Measurements from ENCODE around the gene CEBPG.

Gene CEBPG

DNA sequence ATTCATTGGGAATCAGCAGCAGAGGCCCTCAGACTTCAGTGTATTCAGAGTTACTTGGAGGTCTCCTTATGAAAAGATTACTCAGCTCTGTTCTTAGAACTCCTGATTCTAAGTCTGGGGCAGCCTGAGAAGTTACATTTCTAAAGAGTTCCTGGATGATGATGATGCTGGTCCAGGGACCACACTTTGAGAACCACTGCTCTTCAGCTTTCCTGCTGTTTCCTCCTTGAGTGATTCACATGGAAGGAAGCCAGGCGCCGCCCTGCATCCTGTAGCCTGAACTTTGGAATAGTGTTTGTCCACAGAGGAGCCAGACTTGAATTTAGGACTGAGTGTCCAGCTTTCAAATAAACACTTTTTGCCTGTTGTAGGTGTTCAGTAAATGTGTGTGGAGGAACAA, 2.9 kb downstream of the CEBPG start:
- in situ Hi-C loops (cut with HindIII; ENCODE audit: low pct_ligation_motif_present, low pct_unique_long_range_greater_than_20kb, low sequenced_read_pairs), result no loop called here
- peak; percentile 61 for DNase-seq

DNA sequence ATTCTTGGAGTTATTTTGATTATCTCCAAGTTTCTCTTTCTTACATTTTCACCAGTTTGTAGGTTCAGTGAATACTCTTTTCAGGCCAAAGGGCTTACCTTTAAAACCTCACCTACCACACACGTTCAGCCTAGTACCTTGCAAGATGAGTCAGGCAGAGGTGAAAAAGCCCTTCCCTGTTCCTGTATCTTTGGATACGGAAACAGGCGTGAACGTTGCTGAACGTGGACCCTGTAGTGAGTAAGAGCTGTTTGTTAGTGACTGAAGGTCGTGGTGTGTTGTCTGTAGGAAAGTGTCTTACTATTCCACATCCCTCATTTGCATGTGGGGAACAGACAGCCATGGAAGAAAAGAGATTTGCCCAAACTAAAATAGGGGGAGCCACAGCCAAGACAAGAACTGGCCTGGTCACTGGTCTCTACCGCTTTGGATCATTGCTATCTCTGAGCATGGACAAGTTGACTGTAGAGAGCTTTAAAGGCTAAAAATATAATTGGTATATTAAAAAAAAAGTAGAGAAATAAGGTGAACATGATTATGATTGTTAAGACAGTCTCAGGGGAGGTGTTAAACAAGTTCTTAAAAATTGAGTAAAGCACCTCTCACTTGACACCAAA, 3.5 kb downstream of the CEBPG start:
- DNase-seq, result no peak
- in situ Hi-C loops (cut with HindIII; ENCODE audit: low pct_ligation_motif_present, low pct_unique_long_range_greater_than_20kb, low sequenced_read_pairs), result no loop called here

DNA sequence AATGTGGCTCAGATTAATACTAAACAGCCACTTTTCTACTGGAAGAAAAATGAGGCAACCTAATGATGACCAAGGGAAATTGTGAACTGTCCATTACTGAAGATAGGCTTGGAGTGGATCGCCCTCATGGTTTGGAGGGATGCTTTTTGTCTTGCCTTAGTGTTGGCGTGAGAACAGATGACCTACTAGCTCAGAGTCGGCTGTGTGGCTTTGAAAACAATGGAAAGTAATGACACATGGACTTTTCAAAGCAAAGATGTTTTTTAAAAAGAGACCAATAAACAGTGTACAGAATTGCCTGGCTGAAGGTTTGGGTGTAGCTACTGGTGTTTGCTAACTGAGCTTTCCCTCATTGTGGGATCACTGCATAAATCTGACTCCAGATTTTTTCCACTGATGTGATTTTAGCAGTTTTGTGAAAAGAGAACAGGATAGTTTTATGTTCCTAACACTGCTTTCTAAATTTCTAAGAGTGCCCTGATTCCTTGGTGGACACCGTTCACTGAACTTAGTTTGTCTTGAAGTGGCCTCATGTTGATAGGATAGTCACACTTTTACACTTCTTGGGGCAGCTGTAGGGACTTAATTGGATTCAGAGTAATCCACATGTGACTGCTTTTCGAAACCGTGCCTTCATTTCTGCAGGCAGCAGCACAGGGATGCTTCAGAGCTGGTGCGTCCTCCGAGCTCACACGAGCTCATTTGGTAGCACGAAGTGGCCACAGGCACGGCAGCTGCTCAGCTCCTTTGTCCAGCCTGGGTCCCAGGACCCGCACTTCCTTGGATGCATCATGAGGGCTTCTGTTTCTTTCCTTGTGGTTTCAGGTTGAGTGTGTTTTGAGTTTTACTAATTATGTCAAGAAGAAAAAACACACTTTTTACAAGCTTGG, 4.3 kb downstream of the CEBPG start:
- in situ Hi-C loops (cut with HindIII; ENCODE audit: low pct_ligation_motif_present, low pct_unique_long_range_greater_than_20kb, low sequenced_read_pairs), result no loop called here

DNA sequence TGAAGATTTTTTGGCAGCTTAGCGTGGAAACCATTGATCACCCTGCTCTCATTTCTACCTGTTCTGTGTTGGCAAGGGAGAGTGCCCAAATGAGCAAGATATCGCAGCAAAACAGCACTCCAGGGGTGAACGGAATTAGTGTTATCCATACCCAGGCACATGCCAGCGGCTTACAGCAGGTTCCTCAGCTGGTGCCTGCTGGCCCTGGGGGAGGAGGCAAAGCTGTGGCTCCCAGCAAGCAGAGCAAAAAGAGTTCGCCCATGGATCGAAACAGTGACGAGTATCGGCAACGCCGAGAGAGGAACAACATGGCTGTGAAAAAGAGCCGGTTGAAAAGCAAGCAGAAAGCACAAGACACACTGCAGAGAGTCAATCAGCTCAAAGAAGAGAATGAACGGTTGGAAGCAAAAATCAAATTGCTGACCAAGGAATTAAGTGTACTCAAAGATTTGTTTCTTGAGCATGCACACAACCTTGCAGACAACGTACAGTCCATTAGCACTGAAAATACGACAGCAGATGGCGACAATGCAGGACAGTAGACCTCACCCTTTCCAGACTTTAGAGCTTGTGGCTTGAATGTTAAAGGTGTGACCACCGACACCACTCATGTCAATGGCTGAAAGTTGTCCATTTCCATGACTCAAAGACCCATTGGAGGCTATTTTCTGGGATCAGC, 5.8 kb downstream of the CEBPG start:
- in situ Hi-C loops (cut with HindIII; ENCODE audit: low pct_ligation_motif_present, low pct_unique_long_range_greater_than_20kb, low sequenced_read_pairs), result no loop called here
- DNase-seq, result no peak

More for the DNA sequence above, 4.3 kb downstream of the CEBPG start:
- no peak for DNase-seq

DNA sequence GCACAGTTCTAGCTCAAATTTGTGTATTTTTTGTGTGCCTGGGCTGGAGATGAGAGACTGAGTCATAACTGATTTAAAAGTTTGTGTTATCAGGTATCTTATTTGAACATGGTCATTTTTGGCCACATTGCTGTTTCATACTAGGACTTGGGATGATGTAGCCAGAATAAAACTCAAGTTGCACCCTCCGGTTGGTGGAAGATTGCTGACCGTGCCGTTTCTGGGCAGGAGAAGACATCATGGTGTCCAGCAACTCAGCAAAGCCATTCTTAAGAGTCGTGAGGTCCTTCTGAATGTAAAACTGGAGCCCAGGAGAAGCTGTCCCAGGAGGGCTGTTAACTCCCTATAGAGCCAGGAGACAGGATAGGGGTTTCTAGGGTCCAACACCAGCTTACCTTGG, 7.6 kb downstream of the CEBPG start:
- no peak for DNase-seq
- in situ Hi-C loops (cut with HindIII; ENCODE audit: low pct_ligation_motif_present, low pct_unique_long_range_greater_than_20kb, low sequenced_read_pairs), result no loop called here

DNA sequence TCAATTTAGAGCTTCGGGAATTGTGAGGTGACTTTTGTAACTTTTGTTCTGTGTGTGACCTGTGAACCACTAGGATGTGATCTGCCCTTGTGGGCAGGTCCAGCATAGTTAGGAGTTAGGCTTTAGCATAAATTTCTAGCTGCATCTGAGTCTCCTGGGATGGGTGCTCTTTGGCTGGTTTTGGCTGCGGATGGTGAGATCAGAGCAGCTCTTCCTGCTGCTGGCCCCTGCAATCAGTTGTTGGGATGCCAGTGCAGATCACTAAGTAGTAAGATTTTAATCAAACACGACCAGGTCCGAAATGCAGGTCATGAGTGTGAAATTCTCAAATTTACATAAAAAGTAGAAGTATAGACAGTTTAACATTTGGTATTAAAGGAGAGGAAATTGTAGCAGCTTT, 8.5 kb downstream of the CEBPG start:
- DNase-seq, result no peak
- in situ Hi-C loops (cut with HindIII; ENCODE audit: low pct_ligation_motif_present, low pct_unique_long_range_greater_than_20kb, low sequenced_read_pairs), result no loop called here

DNA sequence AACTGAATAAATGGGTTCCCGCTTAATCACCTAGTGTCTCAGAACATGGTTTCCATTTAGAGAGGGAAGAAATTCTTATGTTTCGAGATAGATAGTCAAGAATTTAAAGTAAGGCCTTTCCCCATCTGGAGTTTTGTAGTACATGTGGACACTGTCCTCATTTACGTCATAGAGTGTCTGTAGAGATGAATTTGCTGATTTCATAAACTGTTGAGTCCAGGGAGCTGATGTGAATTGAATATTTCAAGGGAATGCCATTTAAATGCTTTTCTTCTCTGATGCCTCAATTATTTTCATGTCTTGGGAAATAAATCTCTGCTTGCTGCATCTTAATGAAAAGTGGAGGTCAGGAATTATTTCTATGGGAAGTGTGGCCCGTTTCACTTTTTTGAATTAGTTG, 9.5 kb downstream of the CEBPG start:
- in situ Hi-C loops (cut with HindIII; ENCODE audit: low pct_ligation_motif_present, low pct_unique_long_range_greater_than_20kb, low sequenced_read_pairs), result no loop called here
- DNase-seq, result no peak

DNA sequence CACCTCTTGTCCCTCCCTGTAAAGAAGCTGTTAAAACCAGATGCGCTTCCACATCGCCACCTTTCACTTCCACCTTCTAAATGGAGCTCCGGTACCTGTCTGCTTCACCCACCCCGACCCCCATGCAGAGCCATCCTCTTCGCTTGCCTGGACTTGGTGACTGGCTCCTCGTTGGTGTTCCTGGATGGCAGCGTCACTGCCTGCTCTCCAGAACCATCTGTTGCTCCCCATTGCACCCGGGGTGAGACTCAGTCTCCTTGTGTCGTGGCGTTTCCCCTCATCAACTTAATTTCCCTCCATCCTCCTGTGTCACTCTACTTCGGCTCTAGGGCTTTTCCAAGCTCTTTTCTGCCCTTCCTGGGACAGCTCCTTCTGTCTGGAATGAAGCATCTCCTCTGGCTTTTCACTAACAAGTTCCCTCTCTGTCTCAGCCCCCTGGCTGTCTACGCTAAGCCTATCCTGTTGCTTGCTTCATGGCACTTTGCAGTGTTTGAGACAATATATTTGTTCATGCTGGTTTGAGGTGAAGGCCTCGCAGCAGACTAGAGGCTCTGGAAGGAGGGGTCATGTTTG, 10.3 kb downstream of the CEBPG start:
- no peak for DNase-seq
- in situ Hi-C loops (cut with HindIII; ENCODE audit: low pct_ligation_motif_present, low pct_unique_long_range_greater_than_20kb, low sequenced_read_pairs), result no loop called here

DNA sequence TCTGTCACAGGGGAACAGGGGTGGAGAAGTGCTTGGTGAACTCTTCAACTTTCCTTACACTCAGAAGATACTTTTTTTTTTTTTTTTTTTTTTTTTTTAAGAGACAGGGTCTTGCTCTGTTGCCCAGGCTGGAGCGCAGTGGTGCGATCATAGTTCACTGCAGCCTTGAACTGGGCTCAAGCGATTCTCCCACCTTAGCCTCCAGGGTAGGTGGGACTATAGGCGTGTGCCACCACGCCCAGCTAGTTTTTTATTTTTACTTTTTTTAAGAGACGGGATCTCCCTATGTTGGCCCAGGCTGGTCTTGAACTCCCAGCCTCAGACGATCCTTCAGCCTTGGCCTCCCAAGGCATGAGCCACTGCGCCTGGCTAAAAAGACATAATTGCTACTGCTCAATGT, 11.5 kb downstream of the CEBPG start:
- in situ Hi-C loops (cut with HindIII; ENCODE audit: low pct_ligation_motif_present, low pct_unique_long_range_greater_than_20kb, low sequenced_read_pairs), result no loop called here
- DNase-seq, result no peak

DNA sequence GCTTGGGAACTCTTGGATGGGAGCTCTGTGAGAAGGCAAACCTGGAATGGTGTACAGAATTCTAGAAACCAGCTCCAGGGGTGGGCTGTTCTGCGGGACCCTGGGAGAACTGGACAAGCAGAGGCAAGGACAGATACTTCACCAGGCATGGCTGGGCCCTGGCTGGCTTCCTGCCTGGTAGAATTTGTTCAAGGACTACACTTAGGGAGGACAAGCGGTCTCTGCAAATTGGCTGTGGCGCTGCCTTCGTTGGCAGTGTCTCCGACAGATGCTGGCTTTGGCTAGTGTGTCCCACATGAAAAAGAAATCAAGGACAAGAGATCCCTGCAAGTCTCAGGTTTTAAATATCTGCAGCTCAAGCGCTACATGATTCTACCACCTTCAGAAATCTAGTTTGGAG, 12.4 kb downstream of the CEBPG start:
- in situ Hi-C loops (cut with HindIII; ENCODE audit: low pct_ligation_motif_present, low pct_unique_long_range_greater_than_20kb, low sequenced_read_pairs), result no loop called here
- DNase-seq, result no peak

DNA sequence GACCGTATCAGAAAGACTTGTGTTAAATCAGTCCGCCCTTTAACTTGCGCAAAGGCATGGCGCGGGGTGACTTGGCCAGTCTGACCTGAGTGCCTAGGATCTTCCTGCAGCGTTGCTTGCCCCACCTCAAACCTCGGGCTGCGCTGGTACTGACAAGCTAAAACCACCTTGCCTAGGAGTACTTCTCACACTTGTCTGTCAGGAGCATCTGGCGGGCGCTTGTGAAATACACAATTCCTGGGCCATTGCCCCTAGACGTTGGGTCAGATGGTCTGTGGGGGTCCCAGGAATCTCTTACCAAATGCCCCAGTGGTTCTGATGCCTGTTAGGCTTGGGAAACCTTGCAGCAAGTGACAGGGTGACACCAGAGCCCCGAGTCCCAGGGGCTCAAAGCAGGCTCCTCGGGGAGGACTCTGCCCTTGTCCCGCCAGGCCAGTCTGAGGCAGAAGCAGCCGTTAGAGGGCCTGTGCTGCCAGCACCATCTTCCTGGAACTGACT, 12.9 kb downstream of the CEBPG start:
- DNase-seq, result no peak
- in situ Hi-C loops (cut with HindIII; ENCODE audit: low pct_ligation_motif_present, low pct_unique_long_range_greater_than_20kb, low sequenced_read_pairs), result no loop called here

DNA sequence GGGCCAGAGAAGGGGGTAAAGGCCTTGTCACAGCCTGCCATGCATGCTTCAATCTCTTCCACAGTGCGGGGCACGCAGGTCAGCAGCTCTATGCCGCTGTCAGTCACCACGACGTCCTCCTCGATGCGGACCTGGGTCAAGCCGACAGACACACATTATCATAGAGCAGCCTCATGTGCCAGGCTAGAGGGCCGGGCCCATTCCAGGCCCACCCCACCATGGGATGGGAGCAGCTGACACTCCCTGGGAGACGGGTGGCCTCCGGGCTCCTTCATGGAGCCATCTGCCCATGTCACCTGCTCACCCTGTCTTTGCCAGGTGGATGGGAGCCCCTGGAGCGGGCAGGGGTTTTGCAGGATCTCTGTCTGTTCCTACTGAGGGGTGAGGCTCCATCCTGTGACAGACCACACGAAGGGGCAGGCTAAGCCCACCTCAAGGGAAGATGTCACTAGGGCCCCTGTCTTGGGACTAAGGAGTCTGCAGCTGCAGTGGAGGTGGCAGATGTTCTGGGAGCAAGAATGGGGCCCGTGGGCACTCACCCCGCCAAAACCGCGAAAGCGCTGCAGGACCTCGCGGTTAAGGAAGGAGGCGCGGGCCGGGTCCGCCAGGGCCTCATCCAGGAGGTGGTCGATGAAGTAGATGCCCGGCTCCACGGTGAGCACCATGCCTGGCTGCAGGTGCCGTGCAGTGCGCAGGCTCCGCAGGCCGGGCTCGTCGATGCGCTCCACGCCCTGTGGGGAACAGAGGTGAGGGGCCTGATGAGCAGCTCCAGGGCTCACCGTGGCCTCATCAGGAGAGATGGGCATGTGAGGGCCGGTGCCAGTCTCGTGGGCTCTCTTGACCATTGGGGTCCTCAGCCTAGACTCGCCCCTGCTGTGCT, 14.1 kb downstream of the CEBPG start:
- DNase-seq, result no peak
- in situ Hi-C loops (cut with HindIII; ENCODE audit: low pct_ligation_motif_present, low pct_unique_long_range_greater_than_20kb, low sequenced_read_pairs), result no loop called here

DNA sequence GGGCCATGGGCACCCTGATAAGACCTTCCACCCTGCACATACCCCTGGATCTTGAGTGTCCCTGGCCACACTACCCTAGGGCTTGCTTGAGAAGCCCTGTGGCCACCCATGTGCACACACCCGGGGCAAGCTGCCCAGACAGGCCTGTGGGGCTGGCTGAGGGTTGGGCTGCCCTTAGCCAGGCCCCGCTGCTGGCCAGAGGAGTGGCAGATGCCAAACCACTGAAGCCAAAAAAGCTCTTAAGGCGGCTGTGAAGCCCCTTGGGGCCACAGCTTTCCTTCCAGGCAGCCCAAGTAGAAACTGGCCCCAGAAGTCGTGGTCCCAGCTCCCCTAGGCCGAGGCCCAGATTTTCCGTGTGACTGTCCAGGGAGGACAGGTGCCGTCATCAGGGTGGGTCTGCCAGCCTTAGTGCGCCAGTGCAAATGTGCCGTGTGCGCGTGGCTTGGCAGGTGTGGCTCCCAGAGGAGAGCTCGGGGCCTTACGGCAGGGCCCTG, 14.8 kb downstream of the CEBPG start:
- in situ Hi-C loops (cut with HindIII; ENCODE audit: low pct_ligation_motif_present, low pct_unique_long_range_greater_than_20kb, low sequenced_read_pairs), result no loop called here
- DNase-seq, result no peak

DNA sequence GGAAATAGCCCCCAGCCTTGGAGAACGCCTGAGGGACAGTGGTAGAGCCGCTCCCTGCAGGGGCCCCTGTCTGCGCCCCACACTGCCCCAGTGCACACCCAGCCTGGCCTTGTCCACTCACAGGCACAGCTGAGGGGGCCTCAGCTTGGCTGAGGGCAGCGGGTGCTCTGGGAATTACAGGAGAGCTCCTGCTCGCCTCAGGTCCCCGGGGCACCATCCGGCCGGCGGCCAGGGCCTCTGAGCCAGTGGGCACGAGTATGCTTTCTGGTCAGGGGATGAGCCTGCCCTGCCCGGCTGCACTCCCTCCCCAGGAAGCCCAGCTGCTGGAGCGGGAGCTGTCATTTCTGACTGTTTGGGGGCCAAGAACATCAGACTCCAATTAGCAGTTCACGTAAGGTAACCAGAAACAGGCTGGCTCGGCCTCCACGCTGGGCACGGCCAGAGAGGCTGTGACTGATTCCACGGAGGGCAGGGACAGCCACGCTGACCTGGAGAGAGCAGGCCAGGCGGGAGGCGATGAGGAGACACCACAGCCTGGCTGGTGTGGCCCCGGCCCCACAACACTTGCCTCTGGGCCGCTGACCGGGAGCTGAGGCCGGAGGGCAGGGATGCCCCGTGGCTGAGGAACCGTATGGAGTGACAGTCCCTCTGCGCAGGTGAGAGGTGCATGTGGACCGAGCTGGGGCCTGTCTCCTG, 15.4 kb downstream of the CEBPG start:
- DNase-seq, result no peak
- in situ Hi-C loops (cut with HindIII; ENCODE audit: low pct_ligation_motif_present, low pct_unique_long_range_greater_than_20kb, low sequenced_read_pairs), result no loop called here

DNA sequence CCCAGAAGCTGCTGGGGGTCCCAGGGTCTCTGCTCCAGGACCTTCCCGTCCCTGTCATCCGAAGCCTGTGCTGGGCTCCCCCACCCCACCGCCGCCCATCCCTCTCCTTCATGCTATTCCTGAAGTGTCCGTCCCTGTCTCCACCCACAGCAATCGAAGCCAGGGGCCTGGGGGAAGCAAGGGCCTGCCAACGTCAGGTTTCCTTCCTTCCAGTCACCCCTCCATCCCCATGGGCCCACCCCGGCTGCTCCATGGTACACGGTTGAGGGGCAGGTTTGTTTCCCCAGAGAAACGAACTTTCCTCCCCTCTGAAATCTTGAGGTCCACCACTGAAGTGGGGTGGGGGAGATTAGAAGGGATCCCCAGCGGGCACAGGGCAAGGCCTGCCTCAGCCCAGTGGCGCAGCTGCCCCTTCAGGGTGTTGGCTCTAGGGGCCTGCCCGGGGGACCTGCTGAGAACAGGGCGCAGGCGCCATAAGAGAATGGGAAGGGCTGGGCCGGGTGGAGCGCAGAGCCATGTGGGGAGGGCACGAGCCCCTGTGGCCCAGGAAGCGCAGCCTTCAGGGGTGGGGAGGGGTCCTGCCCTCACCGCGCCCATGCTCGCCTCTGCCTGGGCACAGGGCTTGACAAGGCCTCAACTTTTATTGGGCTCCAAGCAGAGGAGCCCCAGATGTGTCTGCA, 16.1 kb downstream of the CEBPG start:
- in situ Hi-C loops (cut with HindIII; ENCODE audit: low pct_ligation_motif_present, low pct_unique_long_range_greater_than_20kb, low sequenced_read_pairs), result no loop called here
- DNase-seq, result no peak

DNA sequence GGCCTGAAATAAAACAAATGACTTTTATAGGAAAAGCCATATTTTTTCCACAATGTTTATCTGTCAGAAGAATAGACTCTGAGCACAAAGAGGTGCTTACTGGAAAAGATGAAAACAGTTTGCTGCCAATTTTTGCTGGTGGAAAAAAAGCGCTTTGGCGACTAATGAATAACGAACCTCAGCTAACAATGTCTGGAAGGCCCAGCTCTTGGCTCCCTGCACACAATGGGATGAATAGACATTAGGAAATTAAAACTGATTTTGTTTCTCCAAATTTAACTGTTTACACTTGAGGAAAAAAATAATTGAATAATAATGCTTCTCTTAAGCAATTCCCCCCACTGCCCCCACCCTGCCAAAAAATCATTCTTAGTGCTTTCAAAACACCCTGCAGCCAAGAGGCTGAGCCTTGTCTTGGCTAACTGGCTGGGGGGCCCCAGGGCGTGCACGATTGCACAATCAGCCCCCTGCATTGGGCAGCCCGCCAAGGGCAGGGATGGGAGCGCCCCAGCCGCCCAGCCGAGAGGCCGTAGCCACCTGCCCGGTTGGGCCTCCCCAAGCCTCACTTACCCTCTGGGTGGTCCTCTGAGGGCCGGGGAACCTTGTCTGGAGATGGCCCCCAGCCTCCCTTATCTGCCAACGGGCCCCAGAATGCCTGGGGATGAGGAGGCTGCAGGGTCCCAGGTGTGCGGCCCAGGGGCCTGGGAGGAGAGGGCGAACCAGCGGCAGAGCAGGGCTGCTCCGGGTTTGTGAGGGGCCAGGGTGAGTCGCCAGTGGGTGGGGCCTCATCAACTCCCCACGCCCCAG, 16.8 kb downstream of the CEBPG start:
- DNase-seq, result no peak
- in situ Hi-C loops (cut with HindIII; ENCODE audit: low pct_ligation_motif_present, low pct_unique_long_range_greater_than_20kb, low sequenced_read_pairs), result no loop called here

Measured in ACHN (cell line).